AG04450 (cell line): ENCODE measurements around the gene MMEL1. TPM values are rescaled to one million over a fixed set of nuclear protein-coding genes. Genes with fewer than 3 reads are reported as not detected.
"Not testable (repeated sequence)": the region's sequence is repeated elsewhere in the genome, so short reads cannot be mapped to it uniquely, and the experiment has no call there.

Experiments used
- CTCF ChIA-PET: fragments of 300-600, 350-600 bp; formaldehyde crosslinking; extraction: SDS; loops from one replicate; lab custom pipeline; 2022; ENCODE audit warnings: antibody characterized with exemption, inconsistent platforms; lab: Charles Lee
- POLR2A ChIA-PET: fragments of 350-600 bp; formaldehyde crosslinking; extraction: SDS; loops from one replicate; lab custom pipeline; 2021; ENCODE audit warnings: antibody characterized with exemption, inconsistent platforms; lab: Yijun Ruan, JAX
- DNase-seq: peaks from one replicate; pipeline ENCODE4 v3.0.0-alpha.2; 2011; ENCODE audit warnings: low read depth, low spot score
- H3K27ac ChIP-seq: one replicate; pipeline ENCODE4 v1.5.1; 2012; ENCODE audit warnings: low read depth, low read length, control low read depth
- H3K27me3 ChIP-seq: one replicate; pipeline ENCODE4 v1.6.0; 2012; ENCODE audit warnings: low read length; ENCODE audit not compliant: control insufficient read depth, insufficient read depth
- H3K4me3 ChIP-seq: 2 replicates; pipeline ENCODE4 v1.5.1; 2011; ENCODE audit warnings: mild to moderate bottlenecking, low read depth, low read length, control low read depth
- H3K9me3 ChIP-seq: 2 replicates; pipeline ENCODE4 v1.5.1; 2012; ENCODE audit warnings: low read length; ENCODE audit not compliant: control insufficient read depth, insufficient read depth
- polyA minus RNA-seq: library from RNA; depleted of rRNA, polyadenylated mRNA; stranded (reverse); fragments of >200 nt; gene quantifications from 2 replicates; pipeline ENCODE4 v1.2.3, GENCODE V29; 2011; rRNA and poly(A)+ RNA removed
- polyA plus RNA-seq: library from polyadenylated mRNA; depleted of rRNA; stranded (reverse); fragments of >200 nt; gene quantifications from 2 replicates; pipeline ENCODE4 v1.2.3, GENCODE V29; 2011; rRNA removed
- TF ChIP-seq, protein P1 (sequence below): IDR thresholded peaks from 2 replicates; pipeline ENCODE4 v1.5.1; 2011; ENCODE audit warnings: low read depth, low read length, control low read depth, inconsistent platforms

Gene MMEL1, protein sequence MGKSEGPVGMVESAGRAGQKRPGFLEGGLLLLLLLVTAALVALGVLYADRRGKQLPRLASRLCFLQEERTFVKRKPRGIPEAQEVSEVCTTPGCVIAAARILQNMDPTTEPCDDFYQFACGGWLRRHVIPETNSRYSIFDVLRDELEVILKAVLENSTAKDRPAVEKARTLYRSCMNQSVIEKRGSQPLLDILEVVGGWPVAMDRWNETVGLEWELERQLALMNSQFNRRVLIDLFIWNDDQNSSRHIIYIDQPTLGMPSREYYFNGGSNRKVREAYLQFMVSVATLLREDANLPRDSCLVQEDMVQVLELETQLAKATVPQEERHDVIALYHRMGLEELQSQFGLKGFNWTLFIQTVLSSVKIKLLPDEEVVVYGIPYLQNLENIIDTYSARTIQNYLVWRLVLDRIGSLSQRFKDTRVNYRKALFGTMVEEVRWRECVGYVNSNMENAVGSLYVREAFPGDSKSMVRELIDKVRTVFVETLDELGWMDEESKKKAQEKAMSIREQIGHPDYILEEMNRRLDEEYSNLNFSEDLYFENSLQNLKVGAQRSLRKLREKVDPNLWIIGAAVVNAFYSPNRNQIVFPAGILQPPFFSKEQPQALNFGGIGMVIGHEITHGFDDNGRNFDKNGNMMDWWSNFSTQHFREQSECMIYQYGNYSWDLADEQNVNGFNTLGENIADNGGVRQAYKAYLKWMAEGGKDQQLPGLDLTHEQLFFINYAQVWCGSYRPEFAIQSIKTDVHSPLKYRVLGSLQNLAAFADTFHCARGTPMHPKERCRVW
- polyA plus RNA-seq: 0.10 and 0.21 TPM in 2 replicates
- not detected in 2 replicates for polyA minus RNA-seq

DNA sequence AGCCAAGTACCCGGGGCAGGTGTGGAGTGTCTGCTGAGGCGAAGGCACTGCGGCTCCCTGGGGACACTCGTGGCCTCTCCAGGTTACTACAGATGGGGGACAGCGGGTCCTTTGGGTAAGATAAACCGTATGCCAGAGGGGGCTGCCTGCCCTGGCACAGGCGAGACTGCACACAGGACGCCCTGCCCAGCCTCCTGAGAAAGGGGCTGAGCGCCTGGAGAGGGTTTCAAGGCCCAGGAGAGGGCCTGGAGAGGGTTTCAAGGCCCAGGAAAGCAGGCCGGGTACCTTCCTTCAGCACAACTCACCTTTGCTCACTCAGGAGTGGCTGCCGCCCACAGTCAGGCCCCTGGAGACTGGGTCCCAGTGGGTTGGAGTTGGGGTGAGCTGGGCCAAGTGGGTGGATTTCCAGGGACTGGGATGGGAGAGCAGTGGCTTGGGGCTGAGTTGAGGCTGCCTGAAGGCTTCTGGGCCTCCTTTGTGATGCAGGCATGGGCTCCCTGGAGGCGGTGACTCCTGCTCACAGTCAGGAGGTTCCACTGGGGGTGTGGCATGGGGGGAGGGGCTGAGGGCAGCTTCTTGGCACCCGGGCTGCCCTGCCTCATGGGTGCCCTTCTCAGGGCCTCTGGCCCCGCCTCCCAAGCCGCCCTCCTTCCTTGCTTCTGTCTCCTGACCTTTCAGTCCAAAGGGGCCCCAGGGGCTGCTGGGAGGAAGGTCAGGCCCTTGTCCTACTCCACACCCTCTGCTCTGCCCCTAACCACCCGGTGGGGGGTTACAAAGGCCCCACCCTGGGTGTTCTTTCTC is at the start of gene MMEL1:
Gene MMEL1 (minus strand): TSS at position 456 of the 801 bp plus-strand sequence. CDS start 3,532 bp downstream, outside the sequence.
- ChIA-PET CTCF (no interaction called here), POLR2A (interaction anchor here (0.5 kb wide), 1 partner anchor 54 kb away, joined by 5 read pairs; no protein-coding TSS in a partner anchor)
- H3K4me3 ChIP-seq: no peak within 1 kb of the TSS
- peaks cover 47% of the 10 kb centered on the region for H3K9me3 ChIP-seq
- no peak for DNase-seq
- TF ChIP-seq, protein P1, sequence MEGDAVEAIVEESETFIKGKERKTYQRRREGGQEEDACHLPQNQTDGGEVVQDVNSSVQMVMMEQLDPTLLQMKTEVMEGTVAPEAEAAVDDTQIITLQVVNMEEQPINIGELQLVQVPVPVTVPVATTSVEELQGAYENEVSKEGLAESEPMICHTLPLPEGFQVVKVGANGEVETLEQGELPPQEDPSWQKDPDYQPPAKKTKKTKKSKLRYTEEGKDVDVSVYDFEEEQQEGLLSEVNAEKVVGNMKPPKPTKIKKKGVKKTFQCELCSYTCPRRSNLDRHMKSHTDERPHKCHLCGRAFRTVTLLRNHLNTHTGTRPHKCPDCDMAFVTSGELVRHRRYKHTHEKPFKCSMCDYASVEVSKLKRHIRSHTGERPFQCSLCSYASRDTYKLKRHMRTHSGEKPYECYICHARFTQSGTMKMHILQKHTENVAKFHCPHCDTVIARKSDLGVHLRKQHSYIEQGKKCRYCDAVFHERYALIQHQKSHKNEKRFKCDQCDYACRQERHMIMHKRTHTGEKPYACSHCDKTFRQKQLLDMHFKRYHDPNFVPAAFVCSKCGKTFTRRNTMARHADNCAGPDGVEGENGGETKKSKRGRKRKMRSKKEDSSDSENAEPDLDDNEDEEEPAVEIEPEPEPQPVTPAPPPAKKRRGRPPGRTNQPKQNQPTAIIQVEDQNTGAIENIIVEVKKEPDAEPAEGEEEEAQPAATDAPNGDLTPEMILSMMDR: no peak
- H3K27ac ChIP-seq: no peak within 1 kb of the TSS
- H3K27me3 ChIP-seq: peaks cover 19% of the 10 kb centered on the region

DNA sequence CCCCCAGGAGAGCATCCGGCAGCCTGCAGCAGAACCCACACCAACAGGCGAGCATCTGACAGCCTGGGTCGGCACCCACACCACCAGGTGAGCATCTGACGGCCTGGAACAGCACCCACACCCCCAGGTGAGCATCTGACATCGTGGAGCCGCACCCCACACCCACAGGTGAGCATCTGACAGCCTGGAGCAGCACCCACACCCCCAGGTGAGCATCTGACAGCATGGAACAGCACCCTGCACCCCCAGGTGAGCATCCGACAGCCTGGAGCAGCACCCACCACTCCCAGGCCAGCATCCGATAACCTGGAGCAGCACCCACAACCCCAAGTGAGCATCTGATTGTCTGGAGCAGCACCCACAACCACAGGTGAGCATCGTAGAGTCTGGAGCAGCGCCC is 43.9 kb upstream of the MMEL1 start:
- H3K27ac ChIP-seq, H3K4me3 ChIP-seq, DNase-seq, H3K9me3 ChIP-seq, CTCF ChIA-PET, POLR2A ChIA-PET, H3K27me3 ChIP-seq: not testable (repeated sequence)

GRCh38 chr1:2671656-2672055 is 38.8 kb upstream of the MMEL1 start:
- POLR2A ChIA-PET, CTCF ChIA-PET, H3K27ac ChIP-seq, H3K9me3 ChIP-seq, H3K4me3 ChIP-seq, H3K27me3 ChIP-seq, DNase-seq: not testable (repeated sequence)

DNA sequence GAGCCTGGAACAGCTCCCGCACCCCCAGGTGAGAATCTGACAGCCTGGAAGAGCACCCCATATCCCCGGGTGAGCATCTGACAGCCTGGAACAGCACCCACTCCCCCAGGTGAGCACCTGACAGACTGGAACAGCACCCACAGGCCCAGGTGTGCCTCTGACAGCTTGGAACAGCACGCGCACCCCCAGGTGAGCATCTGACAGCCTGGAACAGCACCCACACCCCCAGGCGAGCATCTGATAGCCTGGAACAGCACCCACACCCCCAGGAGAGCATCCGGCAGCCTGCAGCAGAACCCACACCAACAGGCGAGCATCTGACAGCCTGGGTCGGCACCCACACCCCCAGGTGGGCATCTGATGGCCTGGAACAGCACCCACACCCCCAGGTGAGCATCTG is 27.0 kb upstream of the MMEL1 start:
- DNase-seq, CTCF ChIA-PET, H3K27me3 ChIP-seq, H3K4me3 ChIP-seq, POLR2A ChIA-PET, H3K27ac ChIP-seq: not testable (repeated sequence)
- H3K9me3 ChIP-seq: peaks cover 20% of the 10 kb centered on the region

GRCh38 chr1:2657909-2658308 is 25.1 kb upstream of the MMEL1 start:
- CTCF ChIA-PET, POLR2A ChIA-PET, DNase-seq, H3K27ac ChIP-seq, H3K27me3 ChIP-seq, H3K4me3 ChIP-seq: not testable (repeated sequence)
- H3K9me3 ChIP-seq: peaks cover 39% of the 10 kb centered on the region

DNA sequence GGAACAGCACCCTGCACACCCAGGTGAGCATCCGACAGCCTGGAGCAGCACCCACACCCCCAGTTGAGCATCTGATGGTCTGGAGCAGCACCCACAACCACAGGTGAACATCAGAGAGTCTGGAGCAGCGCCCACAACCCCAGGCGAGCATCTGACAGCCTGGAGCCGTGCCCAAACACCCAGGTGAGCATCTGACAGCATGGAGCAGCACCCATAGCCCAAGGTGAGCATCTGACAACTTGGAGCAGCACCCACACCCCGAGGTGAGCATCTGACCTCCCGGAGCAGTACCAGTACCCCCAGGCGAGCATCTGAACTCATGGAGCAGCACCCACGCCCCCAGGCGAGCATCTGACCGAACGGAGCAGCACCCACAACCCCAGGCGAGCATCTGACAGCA is 24.3 kb upstream of the MMEL1 start:
- H3K27ac ChIP-seq, DNase-seq, CTCF ChIA-PET, POLR2A ChIA-PET, H3K27me3 ChIP-seq, H3K4me3 ChIP-seq: not testable (repeated sequence)
- H3K9me3 ChIP-seq: peaks cover 47% of the 10 kb centered on the region

DNA sequence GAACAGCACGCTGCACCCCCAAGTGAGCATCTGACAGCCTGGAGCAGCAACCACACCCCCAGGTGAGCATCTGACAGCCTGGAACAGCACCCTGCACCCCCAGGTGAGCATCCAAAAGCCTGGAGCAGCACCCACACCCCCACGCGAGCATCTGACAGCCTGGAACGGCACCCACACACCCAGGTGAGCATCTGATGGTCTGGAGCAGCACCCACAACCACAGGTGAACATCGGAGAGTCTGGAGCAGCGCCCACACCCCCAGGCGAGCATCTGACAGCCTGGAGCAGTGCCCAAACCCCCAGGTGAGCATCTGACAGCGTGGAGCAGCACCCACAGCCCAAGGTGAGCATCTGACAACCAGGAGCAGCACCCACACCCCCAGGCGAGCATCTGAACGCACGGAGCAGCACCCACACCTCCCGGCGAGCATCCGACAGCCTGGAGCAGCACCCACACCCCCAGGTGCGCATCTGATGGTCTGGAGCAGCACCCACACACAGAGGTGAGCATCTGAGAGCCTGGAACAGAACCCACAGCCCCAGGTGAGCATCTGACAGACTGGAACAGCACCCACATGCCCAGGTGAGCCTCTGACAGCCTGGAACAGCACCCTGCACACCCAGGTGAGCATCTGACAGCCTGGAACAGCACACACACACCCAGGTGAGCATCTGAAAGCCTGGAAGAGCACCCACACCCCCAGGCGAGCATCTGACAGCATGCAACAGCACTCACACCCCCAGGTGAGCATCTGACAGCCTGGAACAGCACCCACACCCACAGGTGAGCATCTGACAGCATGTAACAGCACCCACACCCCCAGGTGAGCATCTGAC is 23.0 kb upstream of the MMEL1 start:
- H3K9me3 ChIP-seq: peaks cover 56% of the 10 kb centered on the region
- H3K27me3 ChIP-seq, H3K4me3 ChIP-seq, CTCF ChIA-PET, H3K27ac ChIP-seq, DNase-seq, POLR2A ChIA-PET: not testable (repeated sequence)

DNA sequence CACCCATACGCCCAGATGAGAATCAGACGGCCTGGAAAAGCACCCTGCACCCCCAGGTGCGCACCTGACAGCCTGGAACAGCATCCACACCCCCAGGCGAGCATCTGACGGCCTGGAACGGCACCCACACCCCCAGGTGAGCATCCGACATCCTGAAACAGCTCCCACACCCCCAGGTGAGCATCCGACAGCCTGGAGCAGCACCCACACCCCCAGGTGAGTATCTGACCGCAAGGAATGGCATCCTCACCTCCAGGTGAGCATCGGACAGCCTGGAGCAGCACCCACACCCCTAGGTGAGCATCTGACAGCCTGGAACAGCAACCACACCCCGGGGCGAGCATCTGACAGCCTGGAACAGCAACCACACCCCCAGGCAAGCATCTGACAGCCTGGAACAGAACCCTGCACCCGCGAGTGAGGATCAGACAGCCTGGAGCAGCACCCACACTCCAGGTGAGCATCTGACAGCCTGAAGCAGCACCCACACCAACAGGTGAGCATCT is 21.7 kb upstream of the MMEL1 start:
- CTCF ChIA-PET, H3K27ac ChIP-seq, H3K27me3 ChIP-seq, DNase-seq, POLR2A ChIA-PET, H3K4me3 ChIP-seq: not testable (repeated sequence)
- H3K9me3 ChIP-seq: peaks cover 57% of the 10 kb centered on the region

DNA sequence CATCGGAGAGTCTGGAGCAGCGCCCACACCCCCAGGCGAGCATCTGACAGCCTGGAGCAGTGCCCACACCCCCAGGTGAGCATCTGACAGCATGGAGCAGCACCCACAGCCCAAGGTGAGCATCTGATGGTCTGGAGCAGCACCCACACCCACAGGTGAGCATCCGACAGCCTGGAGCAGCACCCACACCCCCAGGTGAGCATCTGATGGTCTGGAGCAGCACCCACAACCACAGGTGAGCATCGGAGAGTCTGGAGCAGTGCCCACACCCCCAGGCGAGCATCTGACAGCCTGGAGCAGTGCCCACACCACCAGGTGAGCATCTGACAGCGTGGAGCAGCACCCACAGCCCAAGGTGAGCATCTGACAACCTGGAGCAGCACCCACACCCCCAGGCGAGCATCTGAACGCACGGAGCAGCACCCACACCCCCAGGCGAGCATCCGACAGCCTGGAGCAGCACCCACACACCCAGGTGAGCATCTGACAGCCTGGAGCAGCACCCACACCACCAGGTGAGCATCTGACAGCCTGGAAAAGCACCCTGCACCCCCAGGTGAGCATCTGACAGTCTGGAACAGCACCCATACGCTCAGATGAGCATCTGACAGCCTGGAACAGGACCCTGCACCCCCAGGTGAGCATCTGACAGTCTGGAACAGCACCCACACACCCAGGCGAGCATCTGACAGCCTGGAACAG is 21.1 kb upstream of the MMEL1 start:
- DNase-seq, H3K4me3 ChIP-seq, H3K27me3 ChIP-seq, H3K27ac ChIP-seq, POLR2A ChIA-PET, CTCF ChIA-PET: not testable (repeated sequence)
- peaks cover 63% of the 10 kb centered on the region for H3K9me3 ChIP-seq
